HepG2 (cell line): ENCODE data around the gene CDH22. TPM values are rescaled to one million over a fixed set of nuclear protein-coding genes. Genes with fewer than 3 reads are reported as not detected.

Experiments
- ATAC-seq: fragments of 200-7000 bp; cut with Tn5 transposase; 3 replicates; pipeline ENCODE4 v1.9.1; 2020; ENCODE audit warnings: mild to moderate bottlenecking, moderate library complexity
- BruUV-seq: library from RNA; stranded (reverse); fragments of 400-500 nt; replicated peaks from 2 replicates; lab custom pipeline; 2021; lab: Mats Ljungman, UMichigan
- CTCF ChIA-PET: fragments of 300-600 bp; formaldehyde crosslinking; extraction: SDS; loops from one replicate; lab custom pipeline; 2021; ENCODE audit warnings: low total read pairs, inconsistent platforms, low intra/inter-chr PET ratio; lab: Yijun Ruan, JAX
- POLR2A ChIA-PET: fragments of 350-600 bp; sonication (Branson Sonifier 250); formaldehyde crosslinking; loops from one replicate; lab custom pipeline; 2020; ENCODE audit warnings: antibody characterized with exemption, inconsistent platforms; lab: Yijun Ruan, JAX
- DNase-seq: peaks from one replicate; pipeline ENCODE4 v3.0.0-alpha.2; 2015; ENCODE audit warnings: low spot score
- FAIRE-seq: peaks from 3 replicates; lab custom pipeline; 2011; peaks lifted over from hg19 to GRCh38; lab: Jason Lieb, UNC
- H2AFZ ChIP-seq: one replicate; pipeline ENCODE4 v1.6.1; 2011; ENCODE audit warnings: low read length, inconsistent platforms
- H3K27ac ChIP-seq: fragments of 300-600 bp; 3 replicates; pipeline ENCODE4 v1.8.0; 2011; ENCODE audit warnings: mixed run types, mild to moderate bottlenecking, mixed read lengths, low read length, inconsistent platforms; ENCODE audit not compliant: insufficient read depth; ENCODE audit errors: extremely low read length
- H3K27me3 ChIP-seq, 2 experiments: fragments of 200-600 bp in 1 of 2; 2 replicates in 1 of 2; 3 replicates in 1 of 2; pipeline versions ENCODE4 v1.6.0 to v1.8.0; 2011; ENCODE audit warnings: low read length in 2 of 2, mild to moderate bottlenecking in 2 of 2, moderate library complexity in 2 of 2, inconsistent platforms in 1 of 2; ENCODE audit not compliant: insufficient read depth in 2 of 2, control insufficient read depth in 1 of 2
- H3K36me3 ChIP-seq, 2 experiments: fragments of 200-600 bp in 1 of 2; replicated peaks in 1 of 2; 2 replicates in 1 of 2; 3 replicates in 1 of 2; pipeline versions ENCODE4 v1.5.1 to v1.8.0; 2011; ENCODE audit warnings: low read length in 2 of 2, inconsistent platforms in 1 of 2; ENCODE audit not compliant: insufficient read depth in 2 of 2, control insufficient read depth in 1 of 2
- H3K4me1 ChIP-seq: 2 replicates; pipeline ENCODE4 v1.5.1; 2012; ENCODE audit warnings: low read length, inconsistent platforms; ENCODE audit not compliant: insufficient read depth
- H3K4me2 ChIP-seq: 2 replicates; pipeline ENCODE4 v1.6.0; 2011; ENCODE audit warnings: low read depth, low read length, inconsistent platforms
- H3K4me3 ChIP-seq, 3 experiments: fragments of 200-600 bp in 1 of 3; sonication (generic), shearing (Covaris generic) in 1 of 3; replicated peaks in 1 of 3; 2 replicates each; pipeline ENCODE4 v1.5.1; 2011 to 2016; ENCODE audit warnings: low read length in 3 of 3, inconsistent platforms in 2 of 3, low read depth in 2 of 3, mild to moderate bottlenecking in 2 of 3, control low read depth in 1 of 3, mixed read lengths in 1 of 3; ENCODE audit not compliant: insufficient read depth in 1 of 3
- H3K79me2 ChIP-seq: one replicate; pipeline ENCODE4 v1.6.1; 2011; ENCODE audit warnings: low read length, inconsistent platforms; ENCODE audit not compliant: insufficient read depth
- H3K9ac ChIP-seq: 2 replicates; pipeline ENCODE4 v1.6.0; 2011; ENCODE audit warnings: mild to moderate bottlenecking, low read depth, low read length, inconsistent platforms; ENCODE audit not compliant: insufficient read depth
- H3K9me3 ChIP-seq: 2 replicates; pipeline ENCODE4 v1.5.1; 2012; ENCODE audit warnings: mild to moderate bottlenecking, low read length
- H4K20me1 ChIP-seq: 2 replicates; pipeline ENCODE4 v1.6.0; 2011; ENCODE audit warnings: inconsistent platforms, mild to moderate bottlenecking, low read length, moderate library complexity; ENCODE audit not compliant: insufficient read depth
- MAFF ChIP-seq: IDR thresholded peaks from 2 replicates; pipeline ENCODE4 v1.6.1; 2011; ENCODE audit warnings: low read depth, low read length, improper control_type of control experiment
- MAFK ChIP-seq, 2 experiments: IDR thresholded peaks in 1 of 2; conservative IDR thresholded peaks in 1 of 2; 2 replicates each; pipeline ENCODE4 v1.6.1; 2011; ENCODE audit warnings: improper control_type of control experiment in 2 of 2, low read length in 2 of 2
- SRF ChIP-seq: IDR thresholded peaks from 2 replicates; pipeline ENCODE4 v1.6.1; 2011; ENCODE audit warnings: mild to moderate bottlenecking, low read depth, low read length, moderate library complexity
- ZNF432 ChIP-seq: sonication (generic); formaldehyde crosslinking; IDR thresholded peaks from 2 replicates; pipeline ENCODE4 v1.5.0; 2020; ENCODE audit warnings: missing genetic modification reagents, mild to moderate bottlenecking, borderline replicate concordance
- ZNF510 ChIP-seq: sonication (generic); formaldehyde crosslinking; IDR thresholded peaks from 2 replicates; pipeline ENCODE4 v1.4.0; 2020; ENCODE audit warnings: low read depth, mild to moderate bottlenecking, missing genetic modification reagents
- ZNF629 ChIP-seq: sonication (generic); formaldehyde crosslinking; conservative IDR thresholded peaks from 2 replicates; pipeline ENCODE4 v1.5.0; 2020; ENCODE audit warnings: missing genetic modification reagents
- WGBS: methylation state at CpG from one replicate; pipeline ENCODE4 v1.1.6; 2017; ENCODE audit warnings: low lambda C conversion rate; 5-methylcytosine and 5-hydroxymethylcytosine counted together
- in situ Hi-C: cut with HindIII; loops from 2 replicates; pipeline ENCODE4 v1.10.0; 2017; ENCODE audit warnings: low pct_unique_long_range_greater_than_20kb; ENCODE audit not compliant: extremely low pct_ligation_motif_present
- intact Hi-C: fragments of 100-400 bp; cut with micrococcal nuclease; formaldehyde crosslinking; loops from one replicate; pipeline ENCODE4 v1.10.0; 2022; ENCODE audit not compliant: unreplicated experiment
- polyA plus RNA-seq, 8 experiments: library from polyadenylated mRNA; depleted of rRNA in 3 of 8; stranded (reverse) in 7 of 8; unstranded in 1 of 8; fragments of >200 nt; fragmentation: Illumina TruSeq in 4 of 8; extraction: Trizol in 4 of 8; gene quantifications; 2 replicates each; pipeline versions ENCODE4 v1.2.1 to v1.2.3, GENCODE V29; 2011 to 2016; ENCODE audit warnings: low read depth in 4 of 8, missing spikeins in 1 of 8, mixed read lengths in 1 of 8; ENCODE audit not compliant: insufficient read depth in 1 of 8
- total RNA-seq, 5 experiments: library from RNA; depleted of rRNA; stranded (reverse); fragments of >200 nt; fragmentation: Illumina TruSeq; extraction: Trizol; gene quantifications; 2 replicates each; pipeline ENCODE4 v1.2.3, GENCODE V29; 2016; ENCODE audit warnings: low read depth in 1 of 5
- TF ChIP-seq, protein P1 (sequence below): sonication (generic); formaldehyde crosslinking; IDR thresholded peaks from 2 replicates; pipeline ENCODE4 v1.4.0; 2020; ENCODE audit warnings: missing genetic modification reagents

The CDH22 gene
- total and polyA plus RNA-seq, 2 of the 13 experiments (the other 11 are each of a cell fraction or from before 2014, with no cell fraction given): not detected

DNA sequence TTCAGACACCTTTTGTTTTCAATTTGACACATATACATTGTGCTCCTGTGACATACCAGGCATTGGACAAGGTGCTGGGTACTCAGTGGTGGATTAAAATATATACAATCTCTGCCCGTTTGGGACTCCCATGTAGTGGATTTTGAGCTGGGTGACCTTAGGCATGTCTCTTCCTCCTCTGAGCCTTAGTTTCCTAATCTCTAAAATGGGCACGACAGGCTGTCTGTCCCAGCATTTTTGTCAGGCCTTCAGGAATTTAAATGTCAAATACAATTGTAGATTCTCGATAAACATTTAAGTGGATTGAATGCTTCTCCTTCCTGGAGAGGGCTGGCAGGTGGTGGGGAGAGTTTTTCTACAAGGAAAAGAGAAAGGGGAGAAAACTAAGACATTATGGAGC is 22.6 kb downstream of the CDH22 start:
- ATAC-seq (no peak), DNase-seq (no peak), FAIRE-seq (no peak)
- no peak overlapping the region for H3K4me3 ChIP-seq
- WGBS: 16% methylated on average over 3 of the region's 3 CpGs
- no TSS peak for BruUV-seq
- no peaks in the 10 kb centered on the region for H4K20me1 ChIP-seq
- in situ Hi-C loops (no loop called here), intact Hi-C loops (no loop called here)
- H3K4me1 ChIP-seq: no peaks in the 10 kb centered on the region
- H3K9me3 ChIP-seq: no peaks in the 10 kb centered on the region
- peaks cover 17 to 93% of the 10 kb centered on the region in 2 experiments; a peak in 4 of 5 replicates for H3K27me3 ChIP-seq
- POLR2A ChIA-PET: no interaction called here
- no peak overlapping the region for H2AFZ ChIP-seq
- H3K9ac ChIP-seq: no peak overlapping the region
- no peaks in the 10 kb centered on the region for H3K79me2 ChIP-seq
- no peaks in the 10 kb centered on the region for H3K36me3 ChIP-seq
- H3K27ac ChIP-seq: no peak overlapping the region
- H3K4me2 ChIP-seq: no peak overlapping the region
- TF ChIP-seq ZNF629 (CRISPR knock-in tag) (peak; percentile 62), ZNF510 (CRISPR knock-in tag) (no peak)
- TF ChIP-seq, all 625 proteins: peak for 1
- CTCF ChIA-PET: no interaction called here

DNA sequence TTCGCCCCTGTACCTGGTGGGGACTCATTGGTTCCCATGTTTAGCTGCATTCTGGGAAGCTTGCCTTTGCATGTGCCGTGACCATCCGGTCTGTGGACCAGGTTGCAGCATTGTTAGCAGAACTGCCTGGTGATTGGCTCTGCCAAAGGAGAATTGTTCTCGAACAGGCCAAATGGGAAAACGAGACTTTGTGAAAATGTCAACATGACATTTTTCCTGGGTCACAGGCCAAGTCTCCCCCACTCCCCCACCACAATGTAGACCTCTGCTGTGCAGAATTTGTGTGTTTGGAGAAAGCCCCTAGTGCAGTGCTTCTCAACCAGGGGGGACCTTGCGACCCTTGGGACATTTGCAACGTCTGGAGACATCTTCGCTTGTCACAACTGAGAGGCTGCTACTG is 23.2 kb downstream of the CDH22 start:
- Histone ChIP-seq H3K79me2 (no peaks in the 10 kb centered on the region), H3K36me3 (no peaks in the 10 kb centered on the region), H3K27me3 (peaks cover 17 to 95% of the 10 kb centered on the region in 2 experiments; a peak in 4 of 5 replicates), H3K4me3 (no peak overlapping the region), H3K4me1 (no peaks in the 10 kb centered on the region), H2AFZ (no peak overlapping the region), H3K4me2 (no peak overlapping the region), H3K9me3 (no peaks in the 10 kb centered on the region), H3K27ac (no peak overlapping the region), H3K9ac (no peak overlapping the region), H4K20me1 (no peaks in the 10 kb centered on the region)
- TF ChIP-seq MAFF (peak; percentile 71), SRF (no peak), ZNF432 (CRISPR knock-in tag) (no peak), MAFK (conservative IDR thresholded peaks at IDR 0.05 in 1 of 2, IDR thresholded peaks at IDR 0.05 in 1 of 2; ENCODE audit: low read length in 2 of 2) (peak; percentile 63 to 66)
- TF ChIP-seq, protein P1, sequence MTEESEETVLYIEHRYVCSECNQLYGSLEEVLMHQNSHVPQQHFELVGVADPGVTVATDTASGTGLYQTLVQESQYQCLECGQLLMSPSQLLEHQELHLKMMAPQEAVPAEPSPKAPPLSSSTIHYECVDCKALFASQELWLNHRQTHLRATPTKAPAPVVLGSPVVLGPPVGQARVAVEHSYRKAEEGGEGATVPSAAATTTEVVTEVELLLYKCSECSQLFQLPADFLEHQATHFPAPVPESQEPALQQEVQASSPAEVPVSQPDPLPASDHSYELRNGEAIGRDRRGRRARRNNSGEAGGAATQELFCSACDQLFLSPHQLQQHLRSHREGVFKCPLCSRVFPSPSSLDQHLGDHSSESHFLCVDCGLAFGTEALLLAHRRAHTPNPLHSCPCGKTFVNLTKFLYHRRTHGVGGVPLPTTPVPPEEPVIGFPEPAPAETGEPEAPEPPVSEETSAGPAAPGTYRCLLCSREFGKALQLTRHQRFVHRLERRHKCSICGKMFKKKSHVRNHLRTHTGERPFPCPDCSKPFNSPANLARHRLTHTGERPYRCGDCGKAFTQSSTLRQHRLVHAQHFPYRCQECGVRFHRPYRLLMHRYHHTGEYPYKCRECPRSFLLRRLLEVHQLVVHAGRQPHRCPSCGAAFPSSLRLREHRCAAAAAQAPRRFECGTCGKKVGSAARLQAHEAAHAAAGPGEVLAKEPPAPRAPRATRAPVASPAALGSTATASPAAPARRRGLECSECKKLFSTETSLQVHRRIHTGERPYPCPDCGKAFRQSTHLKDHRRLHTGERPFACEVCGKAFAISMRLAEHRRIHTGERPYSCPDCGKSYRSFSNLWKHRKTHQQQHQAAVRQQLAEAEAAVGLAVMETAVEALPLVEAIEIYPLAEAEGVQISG (CRISPR knock-in tag): no peak
- ChIA-PET CTCF (no interaction called here), POLR2A (no interaction called here)
- BruUV-seq: no TSS peak
- DNase-seq (no peak), ATAC-seq (no peak), FAIRE-seq (no peak)
- WGBS: 7% methylated on average over 8 of the region's 8 CpGs
- intact Hi-C loops: no loop called here
- in situ Hi-C loops: no loop called here
